ENCODE measurements around the gene FCRL2. TPM values are rescaled to one million over a fixed set of nuclear protein-coding genes. Genes with fewer than 3 reads are reported as not detected.

Gene FCRL2
- total RNA-seq, 4 donors from 2014 or later = 0.27 TPM; not detected in 3

GRCh38 chr1:157774412-157774811, 2.5 kb downstream of the FCRL2 start:
- WGBS, 2 donors (ENCODE audit: low coverage in 1 of 2) = 44 to 65% methylated on average over 2 of the region's 2 CpGs
- H3K27ac ChIP-seq = no peak overlapping the region
- no peak for TF ChIP-seq POLR2AphosphoS5 (IDR thresholded peaks at IDR 0.05)
- TF ChIP-seq POLR2A (IDR thresholded peaks at IDR 0.05) = no peak
- TF ChIP-seq EP300 (IDR thresholded peaks at IDR 0.05) = no peak
- no peak for TF ChIP-seq CTCF (IDR thresholded peaks at IDR 0.05)
- no peaks in the 10 kb centered on the region for H3K27me3 ChIP-seq
- H3K36me3 ChIP-seq = no peaks in the 10 kb centered on the region
- H3K4me1 ChIP-seq = no peaks in the 10 kb centered on the region
- no peaks in the 10 kb centered on the region for H3K9me3 ChIP-seq
- ATAC-seq = no peak
- H3K4me3 ChIP-seq = no peak overlapping the region

GRCh38 chr1:157773493-157774350, 3.2 kb downstream of the FCRL2 start:
- Histone ChIP-seq H3K36me3 (no peaks in the 10 kb centered on the region), H3K27me3 (no peaks in the 10 kb centered on the region), H3K9me3 (no peaks in the 10 kb centered on the region), H3K27ac (no peak overlapping the region), H3K4me1 (no peaks in the 10 kb centered on the region), H3K4me3 (no peak overlapping the region)
- TF ChIP-seq POLR2A (IDR thresholded peaks at IDR 0.05) (no peak), CTCF (IDR thresholded peaks at IDR 0.05) (no peak), POLR2AphosphoS5 (IDR thresholded peaks at IDR 0.05) (no peak), EP300 (IDR thresholded peaks at IDR 0.05) (no peak)
- 8 to 60% methylated on average over 1 of the region's 1 CpG for WGBS, 2 donors (ENCODE audit: low coverage in 1 of 2)
- ATAC-seq = no peak

- no peaks in the 10 kb centered on the region for H3K9me3 ChIP-seq
- TF ChIP-seq EP300 (IDR thresholded peaks at IDR 0.05) (no peak), CTCF (IDR thresholded peaks at IDR 0.05) (no peak), POLR2A (IDR thresholded peaks at IDR 0.05) (no peak), POLR2AphosphoS5 (IDR thresholded peaks at IDR 0.05) (no peak)
- ATAC-seq = no peak
- no peaks in the 10 kb centered on the region for H3K4me1 ChIP-seq
- no peaks in the 10 kb centered on the region for H3K36me3 ChIP-seq
- no peaks in the 10 kb centered on the region for H3K27me3 ChIP-seq
- H3K27ac ChIP-seq = no peak overlapping the region
- WGBS, 2 donors (ENCODE audit: low coverage in 1 of 2) = 74 to 76% methylated on average over 8 of the region's 8 CpGs
- H3K4me3 ChIP-seq = no peak overlapping the region
Observed at GRCh38 chr1:157771661-157772425, 5.1 kb downstream of the FCRL2 start.

GRCh38 chr1:157770442-157771043, 6.4 kb downstream of the FCRL2 start:
- H3K27ac ChIP-seq = no peak overlapping the region
- H3K4me3 ChIP-seq = no peak overlapping the region
- H3K36me3 ChIP-seq = no peaks in the 10 kb centered on the region
- no peak for TF ChIP-seq POLR2A (IDR thresholded peaks at IDR 0.05)
- TF ChIP-seq CTCF (IDR thresholded peaks at IDR 0.05) = no peak
- no peak for TF ChIP-seq POLR2AphosphoS5 (IDR thresholded peaks at IDR 0.05)
- TF ChIP-seq EP300 (IDR thresholded peaks at IDR 0.05) = no peak
- H3K9me3 ChIP-seq = no peaks in the 10 kb centered on the region
- ATAC-seq = no peak
- H3K27me3 ChIP-seq = no peaks in the 10 kb centered on the region
- WGBS, 2 donors (ENCODE audit: low coverage in 1 of 2) = 35 to 37% methylated on average over 8 to 9 of the region's 9 CpGs
- no peaks in the 10 kb centered on the region for H3K4me1 ChIP-seq
